Subcutaneous adipose tissue (tissue), 4 donors: ENCODE results near the gene NEURL3. TPM values are rescaled to one million over a fixed set of nuclear protein-coding genes. Genes with fewer than 3 reads are reported as not detected.

ENCODE experiments used
- total RNA-seq, 4 donors: library from RNA; depleted of rRNA; stranded (reverse); fragments of >200 nt; gene quantifications; one replicate each; pipeline ENCODE4 v1.1.0, GENCODE V29; 2016
- TF ChIP-seq, protein P1 (sequence below): fragments of 450-650 bp; IDR thresholded peaks from one replicate; pipeline ENCODE4 v1.5.1; 2016; ENCODE audit warnings: low read depth, mild to moderate bottlenecking, control low read depth, antibody characterized with exemption, moderate library complexity

Gene NEURL3
- total RNA-seq, 4 donors from 2014 or later: 3.6 TPM; not detected in 3

DNA sequence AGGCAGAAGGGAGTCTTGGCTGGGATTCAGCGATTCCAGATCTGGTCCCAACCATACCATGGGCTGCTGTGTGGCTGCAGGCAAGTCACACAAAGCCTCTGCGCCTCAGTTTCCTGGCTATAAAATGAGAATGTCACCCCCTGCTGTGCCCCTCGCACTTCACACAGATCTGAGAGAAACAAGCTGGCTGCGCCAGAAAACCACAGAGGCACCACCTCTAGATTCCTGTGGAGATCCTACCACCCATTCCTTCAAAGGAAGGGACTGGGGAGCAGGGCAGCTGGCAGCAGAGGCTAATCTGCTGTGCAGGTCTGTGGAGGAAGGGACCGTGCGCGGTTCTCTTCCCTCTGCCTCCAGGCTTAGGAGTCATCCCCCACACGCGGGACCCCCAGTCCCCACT lies 19.8 kb downstream of the NEURL3 start:
- TF ChIP-seq, protein P1, sequence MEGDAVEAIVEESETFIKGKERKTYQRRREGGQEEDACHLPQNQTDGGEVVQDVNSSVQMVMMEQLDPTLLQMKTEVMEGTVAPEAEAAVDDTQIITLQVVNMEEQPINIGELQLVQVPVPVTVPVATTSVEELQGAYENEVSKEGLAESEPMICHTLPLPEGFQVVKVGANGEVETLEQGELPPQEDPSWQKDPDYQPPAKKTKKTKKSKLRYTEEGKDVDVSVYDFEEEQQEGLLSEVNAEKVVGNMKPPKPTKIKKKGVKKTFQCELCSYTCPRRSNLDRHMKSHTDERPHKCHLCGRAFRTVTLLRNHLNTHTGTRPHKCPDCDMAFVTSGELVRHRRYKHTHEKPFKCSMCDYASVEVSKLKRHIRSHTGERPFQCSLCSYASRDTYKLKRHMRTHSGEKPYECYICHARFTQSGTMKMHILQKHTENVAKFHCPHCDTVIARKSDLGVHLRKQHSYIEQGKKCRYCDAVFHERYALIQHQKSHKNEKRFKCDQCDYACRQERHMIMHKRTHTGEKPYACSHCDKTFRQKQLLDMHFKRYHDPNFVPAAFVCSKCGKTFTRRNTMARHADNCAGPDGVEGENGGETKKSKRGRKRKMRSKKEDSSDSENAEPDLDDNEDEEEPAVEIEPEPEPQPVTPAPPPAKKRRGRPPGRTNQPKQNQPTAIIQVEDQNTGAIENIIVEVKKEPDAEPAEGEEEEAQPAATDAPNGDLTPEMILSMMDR: no peak

DNA sequence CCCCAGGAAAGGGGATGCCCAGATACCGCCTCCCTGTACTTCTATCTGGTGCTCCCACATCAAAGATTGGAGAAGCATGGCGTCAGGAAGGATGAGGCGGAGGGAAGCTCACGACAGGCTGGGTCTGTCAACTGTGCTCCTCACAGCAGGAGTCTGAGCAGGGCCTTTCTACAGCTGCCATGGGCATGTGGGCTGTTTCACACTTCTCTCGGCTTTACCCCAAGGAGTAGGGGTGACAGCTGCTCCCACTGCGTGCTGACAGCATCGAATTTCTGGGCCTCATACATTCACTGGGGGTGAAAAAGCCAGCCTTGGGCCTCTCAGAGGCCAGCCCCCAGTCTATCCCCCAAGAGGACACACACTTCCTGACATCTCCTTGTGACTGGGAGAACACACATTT lies 21.1 kb downstream of the NEURL3 start:
- TF ChIP-seq, protein P1: no peak

DNA sequence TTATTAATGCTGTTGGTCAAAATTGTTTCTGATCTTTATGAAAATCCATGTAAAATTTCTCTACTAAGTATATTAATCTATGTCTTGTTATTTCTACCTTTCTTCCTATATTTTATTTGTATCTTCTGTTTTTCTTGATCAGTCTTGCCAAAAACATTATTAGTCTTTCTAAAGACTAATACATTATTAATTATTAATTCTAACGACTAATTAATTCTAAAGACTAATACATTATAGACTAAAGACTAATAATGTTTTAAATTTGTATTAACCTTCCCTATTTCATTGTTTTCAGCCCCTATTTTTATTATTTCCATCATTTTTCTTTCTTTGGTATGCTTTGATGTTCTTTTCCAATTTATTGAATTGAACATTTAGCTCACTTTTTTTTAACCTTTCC lies 27.7 kb downstream of the NEURL3 start:
- TF ChIP-seq, protein P1: no peak

DNA sequence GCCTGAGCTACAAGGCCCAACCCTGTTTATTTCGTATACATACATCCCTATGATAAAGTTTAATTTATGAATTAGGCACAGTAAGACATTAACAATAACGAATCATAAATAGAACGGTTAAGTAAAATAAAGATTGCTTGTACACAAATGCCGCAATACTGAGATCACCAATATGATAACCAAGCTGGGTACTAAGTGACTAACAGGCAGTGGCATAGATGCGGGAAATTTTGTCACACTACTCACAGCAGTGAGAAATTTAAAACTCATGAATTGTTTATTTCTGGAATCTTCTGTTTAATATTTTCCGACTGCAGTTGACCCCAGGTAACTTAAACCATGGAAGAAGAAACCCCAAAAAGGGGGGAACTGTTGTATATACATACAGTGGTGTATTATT lies 33.4 kb downstream of the NEURL3 start:
- TF ChIP-seq, protein P1: no peak

DNA sequence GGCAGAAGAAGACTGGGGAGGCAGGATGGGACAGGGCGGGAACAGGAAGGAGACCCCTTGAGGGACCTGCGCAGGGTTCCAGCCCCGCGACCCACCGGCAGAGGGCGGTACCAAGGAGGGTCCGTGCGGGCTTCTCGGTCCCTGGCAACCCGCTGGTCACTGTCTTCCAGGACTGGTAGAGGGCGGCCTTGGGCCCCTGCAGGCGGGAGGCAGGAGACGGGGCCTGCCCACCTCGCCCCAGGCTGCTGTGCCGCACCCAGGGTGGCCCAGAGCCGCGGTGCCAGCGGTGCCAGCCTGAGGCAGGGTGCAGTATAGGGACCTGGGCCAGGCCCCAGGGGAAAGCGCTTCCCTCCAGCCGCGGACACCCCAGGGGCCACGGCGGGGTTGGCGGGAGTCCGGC lies 34.5 kb downstream of the NEURL3 start:
- TF ChIP-seq, protein P1: no peak

DNA sequence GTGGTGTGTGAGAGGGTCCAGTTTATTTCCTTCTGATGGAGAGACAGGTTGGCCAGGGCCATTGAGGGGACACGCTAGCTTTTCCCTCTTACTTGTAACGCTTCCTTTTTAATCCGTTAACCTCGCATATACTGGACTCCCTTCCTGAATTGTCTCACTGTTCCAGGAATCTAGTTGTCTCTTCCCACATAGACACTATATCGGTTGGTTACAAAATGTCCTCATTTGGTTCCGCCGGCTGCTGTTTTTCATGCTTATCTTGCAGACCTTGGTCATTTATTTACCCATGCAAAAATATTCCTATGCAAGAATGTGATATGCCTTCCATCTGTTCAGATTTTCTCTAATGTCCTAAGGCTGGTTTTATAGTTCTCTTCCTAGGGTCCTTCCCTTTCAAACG lies 35.0 kb downstream of the NEURL3 start:
- TF ChIP-seq, protein P1: no peak

DNA sequence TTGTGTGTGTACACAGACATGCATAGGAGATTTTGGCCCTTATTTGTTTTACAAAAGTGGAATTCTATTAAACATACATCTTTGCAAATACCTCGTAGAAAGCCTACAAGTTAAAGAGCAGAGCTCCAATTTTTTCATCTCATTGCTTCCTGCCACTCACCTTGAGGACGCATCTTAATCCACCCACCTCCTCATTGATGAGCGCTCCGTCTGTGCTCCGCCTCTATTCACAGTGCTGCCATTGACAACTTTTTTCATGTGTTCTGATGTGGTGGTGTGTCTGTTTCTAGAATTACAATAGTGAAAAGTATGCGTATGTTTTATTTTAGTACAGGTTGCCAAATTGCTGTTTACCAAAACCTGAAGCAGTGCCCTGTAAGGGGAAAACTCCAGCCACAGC lies 36.3 kb downstream of the NEURL3 start:
- TF ChIP-seq, protein P1: no peak

DNA sequence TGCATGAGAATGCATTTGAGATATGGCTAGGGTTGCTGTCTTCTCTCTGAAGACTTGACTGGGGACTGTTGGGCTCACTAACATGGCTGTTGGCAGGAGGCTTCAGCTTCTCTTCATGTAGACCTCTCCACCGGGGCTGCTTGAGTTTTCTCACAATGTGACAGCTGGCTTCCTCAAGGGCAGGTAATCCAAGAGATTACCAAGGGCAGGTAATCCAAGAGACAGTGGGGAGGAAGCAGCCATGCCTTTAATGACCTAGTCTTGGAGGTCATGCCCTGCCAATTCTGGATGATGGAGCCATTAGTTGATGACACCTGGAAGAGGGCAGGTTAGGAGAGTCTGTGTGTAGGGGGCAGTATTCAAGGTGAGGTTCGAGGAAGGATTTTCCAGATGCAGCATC lies 40.5 kb downstream of the NEURL3 start:
- TF ChIP-seq, protein P1: no peak
